ENCODE measurements around the gene SNED1. TPM values are rescaled to one million over a fixed set of nuclear protein-coding genes. Genes with fewer than 3 reads are reported as not detected.

Gene SNED1
- polyA plus RNA-seq, 1 donor from 2014 or later, result 0.32 TPM

DNA sequence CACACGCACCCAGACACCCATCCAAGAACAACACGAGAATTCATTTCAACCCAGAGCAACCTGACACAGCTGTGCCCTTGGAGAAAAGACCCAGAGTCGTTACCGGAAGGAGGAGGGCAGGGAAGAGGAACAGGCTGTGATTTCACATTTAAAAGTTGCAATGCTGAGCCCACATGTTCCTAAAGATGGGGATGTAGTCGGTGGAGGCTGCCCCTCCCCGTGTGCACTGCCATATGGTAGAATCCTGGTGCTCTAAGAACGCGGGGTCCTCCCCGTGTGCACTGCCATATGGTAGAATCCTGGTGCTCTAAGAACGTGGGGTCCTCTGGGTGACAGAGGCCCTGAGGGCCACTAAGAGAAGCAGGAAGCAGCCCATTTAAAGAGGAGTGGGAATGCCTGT, 92.8 kb downstream of the SNED1 start:
- H3K36me3 ChIP-seq (ENCODE audit: insufficient read depth, low read length), result peaks cover 4% of the 10 kb centered on the region
- H2AFZ ChIP-seq (ENCODE audit: low read depth, low read length), result no peak overlapping the region
- H3K9me3 ChIP-seq (ENCODE audit: low read length), result no peaks in the 10 kb centered on the region
- no peak overlapping the region for H3K4me2 ChIP-seq (ENCODE audit: low read length)
- TF ChIP-seq REST (IDR thresholded peaks at IDR 0.05; ENCODE audit: borderline replicate concordance), result no peak
- TF ChIP-seq EZH2 (IDR thresholded peaks at IDR 0.05; ENCODE audit: borderline replicate concordance, insufficient read depth, low read length, poor library complexity, severe bottlenecking), result no peak
- TF ChIP-seq TAF1 (IDR thresholded peaks at IDR 0.05; ENCODE audit: low read depth), result no peak
- TF ChIP-seq, protein P1, sequence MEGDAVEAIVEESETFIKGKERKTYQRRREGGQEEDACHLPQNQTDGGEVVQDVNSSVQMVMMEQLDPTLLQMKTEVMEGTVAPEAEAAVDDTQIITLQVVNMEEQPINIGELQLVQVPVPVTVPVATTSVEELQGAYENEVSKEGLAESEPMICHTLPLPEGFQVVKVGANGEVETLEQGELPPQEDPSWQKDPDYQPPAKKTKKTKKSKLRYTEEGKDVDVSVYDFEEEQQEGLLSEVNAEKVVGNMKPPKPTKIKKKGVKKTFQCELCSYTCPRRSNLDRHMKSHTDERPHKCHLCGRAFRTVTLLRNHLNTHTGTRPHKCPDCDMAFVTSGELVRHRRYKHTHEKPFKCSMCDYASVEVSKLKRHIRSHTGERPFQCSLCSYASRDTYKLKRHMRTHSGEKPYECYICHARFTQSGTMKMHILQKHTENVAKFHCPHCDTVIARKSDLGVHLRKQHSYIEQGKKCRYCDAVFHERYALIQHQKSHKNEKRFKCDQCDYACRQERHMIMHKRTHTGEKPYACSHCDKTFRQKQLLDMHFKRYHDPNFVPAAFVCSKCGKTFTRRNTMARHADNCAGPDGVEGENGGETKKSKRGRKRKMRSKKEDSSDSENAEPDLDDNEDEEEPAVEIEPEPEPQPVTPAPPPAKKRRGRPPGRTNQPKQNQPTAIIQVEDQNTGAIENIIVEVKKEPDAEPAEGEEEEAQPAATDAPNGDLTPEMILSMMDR (IDR thresholded peaks at IDR 0.05; ENCODE audit: poor library complexity, severe bottlenecking), result no peak
- TF ChIP-seq MXI1 (conservative IDR thresholded peaks at IDR 0.05; ENCODE audit: poor library complexity, severe bottlenecking), result no peak
- TF ChIP-seq RAD21 (conservative IDR thresholded peaks at IDR 0.05), result no peak
- TF ChIP-seq POLR2AphosphoS5 (IDR thresholded peaks at IDR 0.05), result no peak
- TF ChIP-seq EP300 (conservative IDR thresholded peaks at IDR 0.05; ENCODE audit: poor library complexity, severe bottlenecking), result no peak
- TF ChIP-seq SMC3 (conservative IDR thresholded peaks at IDR 0.05; ENCODE audit: poor library complexity), result no peak
- H3K9ac ChIP-seq (ENCODE audit: low read length), result no peak overlapping the region
- no peak overlapping the region for H3K4me3 ChIP-seq (ENCODE audit: low read length)
- no peaks in the 10 kb centered on the region for H3K9me2 ChIP-seq (ENCODE audit: insufficient read depth, low read length)
- H3K27ac ChIP-seq (ENCODE audit: low read length), result no peak overlapping the region
- H3K79me2 ChIP-seq (replicated peaks; ENCODE audit: insufficient read depth, low read length), result no peaks in the 10 kb centered on the region
- H4K20me1 ChIP-seq (ENCODE audit: insufficient read depth), result no peaks in the 10 kb centered on the region
- H3F3A ChIP-seq (ENCODE audit: insufficient read depth, low read length, poor library complexity, severe bottlenecking), result no peaks in the 10 kb centered on the region
- no peaks in the 10 kb centered on the region for H3K27me3 ChIP-seq (ENCODE audit: insufficient read depth, low read depth, low read length)

DNA sequence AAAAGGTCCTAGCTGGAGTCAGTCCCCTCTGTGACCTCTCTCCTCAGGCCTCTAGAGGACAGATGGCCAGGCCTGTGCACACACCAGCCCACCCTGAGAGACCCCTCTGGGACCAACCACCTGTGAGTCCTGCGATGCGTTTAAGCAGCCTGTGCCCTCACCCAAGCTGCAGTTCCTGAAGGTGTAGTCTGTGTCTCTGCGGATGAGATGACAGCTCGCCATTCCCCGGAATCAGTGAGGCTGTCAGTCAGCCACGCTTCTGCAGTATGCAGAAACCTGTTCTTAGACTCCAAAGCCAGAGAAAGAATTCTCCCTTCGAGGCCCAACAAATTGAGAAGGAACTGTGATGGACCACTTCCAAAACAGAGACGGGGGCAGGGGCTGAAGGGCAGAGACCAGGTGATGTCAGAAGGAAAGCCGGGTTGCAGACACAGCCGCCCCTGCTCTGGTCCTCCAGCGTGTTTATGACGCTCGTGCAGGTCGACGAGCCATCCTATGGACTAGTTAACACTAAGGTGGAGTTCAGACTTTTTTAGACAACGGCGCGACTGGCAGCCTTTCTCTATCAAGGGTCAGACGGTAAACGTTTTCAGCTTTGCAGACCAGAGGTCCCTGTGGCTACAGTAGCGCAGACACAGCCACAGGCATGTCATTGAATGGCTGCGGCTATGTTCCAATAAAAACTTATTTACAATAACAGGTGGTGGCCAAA, 93.5 kb downstream of the SNED1 start:
- Histone ChIP-seq H3K9me2 (ENCODE audit: insufficient read depth, low read length) (no peaks in the 10 kb centered on the region), H3K36me3 (ENCODE audit: insufficient read depth, low read length) (peaks cover 7% of the 10 kb centered on the region), H3K9me3 (ENCODE audit: low read length) (no peaks in the 10 kb centered on the region), H3K27me3 (ENCODE audit: insufficient read depth, low read depth, low read length) (no peaks in the 10 kb centered on the region), H3F3A (ENCODE audit: insufficient read depth, low read length, poor library complexity, severe bottlenecking) (no peaks in the 10 kb centered on the region), H4K20me1 (ENCODE audit: insufficient read depth) (no peaks in the 10 kb centered on the region), H3K79me2 (replicated peaks; ENCODE audit: insufficient read depth, low read length) (no peaks in the 10 kb centered on the region), H3K27ac (ENCODE audit: low read length) (no peak overlapping the region), H3K4me2 (ENCODE audit: low read length) (no peak overlapping the region), H2AFZ (ENCODE audit: low read depth, low read length) (no peak overlapping the region), H3K9ac (ENCODE audit: low read length) (no peak overlapping the region), H3K4me3 (ENCODE audit: low read length) (no peak overlapping the region)
- TF ChIP-seq TAF1 (IDR thresholded peaks at IDR 0.05; ENCODE audit: low read depth), result no peak
- no peak for TF ChIP-seq RAD21 (conservative IDR thresholded peaks at IDR 0.05)
- TF ChIP-seq EZH2 (IDR thresholded peaks at IDR 0.05; ENCODE audit: borderline replicate concordance, insufficient read depth, low read length, poor library complexity, severe bottlenecking), result no peak
- TF ChIP-seq REST (IDR thresholded peaks at IDR 0.05; ENCODE audit: borderline replicate concordance), result no peak
- TF ChIP-seq POLR2AphosphoS5 (IDR thresholded peaks at IDR 0.05), result no peak
- TF ChIP-seq MXI1 (conservative IDR thresholded peaks at IDR 0.05; ENCODE audit: poor library complexity, severe bottlenecking), result no peak
- TF ChIP-seq, protein P1 (IDR thresholded peaks at IDR 0.05; ENCODE audit: poor library complexity, severe bottlenecking), result no peak
- TF ChIP-seq EP300 (conservative IDR thresholded peaks at IDR 0.05; ENCODE audit: poor library complexity, severe bottlenecking), result no peak
- TF ChIP-seq SMC3 (conservative IDR thresholded peaks at IDR 0.05; ENCODE audit: poor library complexity), result no peak

Measured in neural cell (in vitro differentiated cells).